Measurements from ENCODE around the gene EFTUD2. TPM values are rescaled to one million over a fixed set of nuclear protein-coding genes. Genes with fewer than 3 reads are reported as not detected.

The EFTUD2 gene
- total and polyA plus RNA-seq, 2 of the 8 experiments (the other 6 are each of a cell fraction or from before 2014, with no cell fraction given): 118 to 195 TPM

DNA sequence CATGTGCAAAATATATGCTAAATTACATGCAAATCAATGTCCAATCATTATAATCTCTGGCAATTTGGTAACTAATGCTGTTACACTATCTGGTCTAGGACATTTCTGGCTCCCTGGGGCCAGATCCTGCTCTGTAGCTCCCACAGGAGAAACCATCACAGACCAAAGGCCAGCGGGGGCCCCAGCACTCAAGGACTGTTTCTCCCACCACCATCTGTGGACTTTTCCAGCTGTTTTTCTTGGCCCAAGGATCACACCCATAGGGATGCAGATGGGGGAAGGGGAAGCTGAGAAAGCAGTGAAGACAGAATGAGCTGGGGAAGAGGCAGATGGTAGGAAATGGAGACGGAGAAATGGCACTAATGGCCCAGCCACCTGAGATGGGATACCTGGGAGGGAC is 51.7 kb downstream of the EFTUD2 start, which contains the start of gene HIGD1B:
TSS of gene HIGD1B (plus strand) at position 298 of the 400 bp plus-strand sequence. CDS start 270 bp downstream, outside the sequence.
- H2BK12ac ChIP-seq (ENCODE audit: low read depth, low read length): no peak within 1 kb of the TSS
- no peak within 1 kb of the TSS for H3K4ac ChIP-seq (replicated peaks; ENCODE audit: insufficient read length, low read depth, low read length)
- no peaks in the 10 kb centered on the region for H3K27me3 ChIP-seq (replicated peaks in 1 of 4; ENCODE audit: control insufficient read depth in 3 of 4, extremely low read depth in 1 of 4, insufficient read depth in 3 of 4, low read length in 3 of 4)
- no peak within 1 kb of the TSS for H3K14ac ChIP-seq (ENCODE audit: insufficient read length)
- H2BK15ac ChIP-seq (ENCODE audit: low read length): no peak within 1 kb of the TSS
- H3K18ac ChIP-seq (ENCODE audit: extremely low read depth, low read length): no peak within 1 kb of the TSS
- H2BK120ac ChIP-seq (replicated peaks; ENCODE audit: low read depth, low read length): no peak within 1 kb of the TSS
- H3K79me2 ChIP-seq (ENCODE audit: control insufficient read depth in 1 of 2, insufficient read depth in 2 of 2, low read length in 2 of 2): no peaks in the 10 kb centered on the region
- no peak for FAIRE-seq
- H4K91ac ChIP-seq (replicated peaks; ENCODE audit: insufficient read length, low read length): no peak within 1 kb of the TSS
- H3K27ac ChIP-seq (ENCODE audit: low read depth, low read length): no peak within 1 kb of the TSS
- no peaks in the 10 kb centered on the region for H3K23me2 ChIP-seq (ENCODE audit: low read depth, low read length)
- no peak within 1 kb of the TSS for H3K56ac ChIP-seq (replicated peaks; ENCODE audit: insufficient read length, low read depth, low read length)
- H2AFZ ChIP-seq (ENCODE audit: low read length): no peak within 1 kb of the TSS
- no peak within 1 kb of the TSS for H3K9ac ChIP-seq (replicated peaks in 1 of 4; ENCODE audit: extremely low read depth in 1 of 4, low read depth in 3 of 4, low read length in 3 of 4)
- CTCF ChIA-PET (ENCODE audit: partially characterized antibody): interaction anchor here (1.2 to 28.4 kb wide), 4 partner anchors 15 to 122 kb away, joined by 3 to 577 read pairs (median 73); no protein-coding TSS in a partner anchor
- 89% methylated on average over 2 of the region's 2 CpGs; no CpG with 5 or more reads in 1 of the 2 experiments for WGBS, 2 experiments (ENCODE audit: extremely low coverage in 1 of 2, insufficient coverage in 1 of 2, insufficient read length in 1 of 2, insufficient replicate concordance in 2 of 2, low coverage in 1 of 2, low lambda C conversion rate in 2 of 2, missing lambda C conversion rate in 1 of 2)
- no peak within 1 kb of the TSS for H2AK5ac ChIP-seq (ENCODE audit: low read depth, low read length)
- POLR2A ChIA-PET (ENCODE audit: partially characterized antibody): interaction anchor here (0.9 to 7.4 kb wide), 13 partner anchors 8 to 88 kb away, joined by 3 to 58 read pairs (median 5); partner anchors contain the start of genes EFTUD2 and GJC1
- no peak within 1 kb of the TSS for H4K5ac ChIP-seq (ENCODE audit: insufficient read length, low read depth, low read length)
- DNase-seq (ENCODE audit: low read depth in 1 of 2, low spot score in 2 of 2): no peak
- no peaks in the 10 kb centered on the region for H3K79me1 ChIP-seq (ENCODE audit: low read depth, low read length)
- no peak within 1 kb of the TSS for H3K4me3 ChIP-seq (ENCODE audit: extremely low read depth in 1 of 4, insufficient read depth in 2 of 4, low read depth in 3 of 4, low read length in 4 of 4)
- peaks cover 0 to 1% of the 10 kb centered on the region in 2 experiments for H4K20me1 ChIP-seq (replicated peaks in 1 of 2; ENCODE audit: control insufficient read depth in 1 of 2, insufficient read depth in 2 of 2, low read length in 2 of 2)
- no peak within 1 kb of the TSS for H2BK5ac ChIP-seq (ENCODE audit: low read depth, low read length)
- no peak within 1 kb of the TSS for H3K23ac ChIP-seq (ENCODE audit: insufficient read length)
- no peaks in the 10 kb centered on the region for H3K9me3 ChIP-seq (ENCODE audit: insufficient read depth in 2 of 2, low read depth in 1 of 2, low read length in 1 of 2)
- H3K4me2 ChIP-seq (ENCODE audit: insufficient read depth in 1 of 2, low read depth in 2 of 2, low read length in 2 of 2): no peak within 1 kb of the TSS
- peaks cover 6 to 20% (median 9%) of the 10 kb centered on the region in 4 experiments for H3K4me1 ChIP-seq (replicated peaks in 1 of 4; ENCODE audit: control insufficient read depth in 3 of 4, insufficient read depth in 4 of 4, low read length in 3 of 4)
- no peak within 1 kb of the TSS for H2BK20ac ChIP-seq (ENCODE audit: low read length)
- H3K36me3 ChIP-seq (ENCODE audit: control insufficient read depth in 2 of 4, insufficient read depth in 4 of 4, low read length in 3 of 4): peaks cover 6 to 24% (median 20%) of the 10 kb centered on the region in 4 experiments
- H4K8ac ChIP-seq (ENCODE audit: extremely low read depth, insufficient read depth, low read length): no peak within 1 kb of the TSS
- TF ChIP-seq TBP (IDR thresholded peaks at IDR 0.05; ENCODE audit: low read depth, low read length) (no peak), ASH2L (IDR thresholded peaks at IDR 0.05; ENCODE audit: low read length) (no peak), KDM5A (IDR thresholded peaks at IDR 0.05; ENCODE audit: low read length) (no peak), PHF8 (conservative IDR thresholded peaks at IDR 0.05; ENCODE audit: low read depth, low read length) (no peak), TAF1 (IDR thresholded peaks at IDR 0.05; ENCODE audit: low read depth, low read length) (no peak), SAP30 (IDR thresholded peaks at IDR 0.05; ENCODE audit: insufficient read depth, insufficient replicate concordance, low read length) (no peak), SP4 (IDR thresholded peaks at IDR 0.05; ENCODE audit: low read length) (no peak), CTBP2 (IDR thresholded peaks at IDR 0.05; ENCODE audit: borderline replicate concordance, insufficient read depth, insufficient read length, low read length) (no peak), HDAC2 (IDR thresholded peaks at IDR 0.05; ENCODE audit: borderline replicate concordance in 1 of 2, low read depth in 2 of 2, low read length in 2 of 2) (no peak)
- TF ChIP-seq, protein P1, sequence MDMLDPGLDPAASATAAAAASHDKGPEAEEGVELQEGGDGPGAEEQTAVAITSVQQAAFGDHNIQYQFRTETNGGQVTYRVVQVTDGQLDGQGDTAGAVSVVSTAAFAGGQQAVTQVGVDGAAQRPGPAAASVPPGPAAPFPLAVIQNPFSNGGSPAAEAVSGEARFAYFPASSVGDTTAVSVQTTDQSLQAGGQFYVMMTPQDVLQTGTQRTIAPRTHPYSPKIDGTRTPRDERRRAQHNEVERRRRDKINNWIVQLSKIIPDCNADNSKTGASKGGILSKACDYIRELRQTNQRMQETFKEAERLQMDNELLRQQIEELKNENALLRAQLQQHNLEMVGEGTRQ (IDR thresholded peaks at IDR 0.05; ENCODE audit: low read length): no peak
- TF ChIP-seq, protein P2, sequence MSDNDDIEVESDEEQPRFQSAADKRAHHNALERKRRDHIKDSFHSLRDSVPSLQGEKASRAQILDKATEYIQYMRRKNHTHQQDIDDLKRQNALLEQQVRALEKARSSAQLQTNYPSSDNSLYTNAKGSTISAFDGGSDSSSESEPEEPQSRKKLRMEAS (IDR thresholded peaks at IDR 0.05): no peak
- TF ChIP-seq, protein P3, sequence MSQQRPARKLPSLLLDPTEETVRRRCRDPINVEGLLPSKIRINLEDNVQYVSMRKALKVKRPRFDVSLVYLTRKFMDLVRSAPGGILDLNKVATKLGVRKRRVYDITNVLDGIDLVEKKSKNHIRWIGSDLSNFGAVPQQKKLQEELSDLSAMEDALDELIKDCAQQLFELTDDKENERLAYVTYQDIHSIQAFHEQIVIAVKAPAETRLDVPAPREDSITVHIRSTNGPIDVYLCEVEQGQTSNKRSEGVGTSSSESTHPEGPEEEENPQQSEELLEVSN (IDR thresholded peaks at IDR 0.05): no peak
